ENCODE measurements around the gene SPCS1.
"Not testable (repeated sequence)": the region's sequence is repeated elsewhere in the genome, so short reads cannot be mapped to it uniquely, and the experiment has no call there.

The SPCS1 gene

DNA sequence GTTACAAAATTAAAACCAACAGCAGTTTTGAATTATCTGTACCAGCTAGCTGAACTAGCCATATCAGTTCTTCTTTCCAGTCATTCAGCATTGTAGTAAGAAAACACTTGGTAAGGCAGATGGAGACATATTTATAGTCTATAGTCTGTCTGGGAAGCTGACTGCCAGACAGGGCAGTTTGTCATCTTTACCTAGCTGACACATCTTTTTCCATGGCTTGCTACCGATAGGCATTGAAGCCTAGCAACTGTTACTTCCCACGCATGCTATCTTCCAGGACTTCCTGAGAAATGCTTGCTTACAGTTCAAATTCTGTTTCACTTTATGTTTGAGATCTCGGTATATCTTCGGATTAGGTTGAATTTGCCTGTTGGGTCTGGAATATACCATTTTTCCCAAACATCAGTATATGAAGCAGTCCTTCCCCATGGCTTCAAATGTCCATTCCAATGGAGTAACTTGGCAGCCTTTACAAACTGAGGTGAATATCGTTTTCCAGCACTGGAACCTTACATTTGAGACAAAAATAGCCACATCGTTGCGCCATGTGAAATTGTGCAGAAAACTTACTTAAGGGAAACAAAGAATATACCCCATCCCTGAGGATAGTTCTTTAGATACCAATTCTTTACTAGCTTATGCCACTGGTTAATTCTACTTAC is 11.2 kb upstream of the SPCS1 start:
- no peak for DNase-seq (ENCODE audit: low read depth in 2 of 2)

DNA sequence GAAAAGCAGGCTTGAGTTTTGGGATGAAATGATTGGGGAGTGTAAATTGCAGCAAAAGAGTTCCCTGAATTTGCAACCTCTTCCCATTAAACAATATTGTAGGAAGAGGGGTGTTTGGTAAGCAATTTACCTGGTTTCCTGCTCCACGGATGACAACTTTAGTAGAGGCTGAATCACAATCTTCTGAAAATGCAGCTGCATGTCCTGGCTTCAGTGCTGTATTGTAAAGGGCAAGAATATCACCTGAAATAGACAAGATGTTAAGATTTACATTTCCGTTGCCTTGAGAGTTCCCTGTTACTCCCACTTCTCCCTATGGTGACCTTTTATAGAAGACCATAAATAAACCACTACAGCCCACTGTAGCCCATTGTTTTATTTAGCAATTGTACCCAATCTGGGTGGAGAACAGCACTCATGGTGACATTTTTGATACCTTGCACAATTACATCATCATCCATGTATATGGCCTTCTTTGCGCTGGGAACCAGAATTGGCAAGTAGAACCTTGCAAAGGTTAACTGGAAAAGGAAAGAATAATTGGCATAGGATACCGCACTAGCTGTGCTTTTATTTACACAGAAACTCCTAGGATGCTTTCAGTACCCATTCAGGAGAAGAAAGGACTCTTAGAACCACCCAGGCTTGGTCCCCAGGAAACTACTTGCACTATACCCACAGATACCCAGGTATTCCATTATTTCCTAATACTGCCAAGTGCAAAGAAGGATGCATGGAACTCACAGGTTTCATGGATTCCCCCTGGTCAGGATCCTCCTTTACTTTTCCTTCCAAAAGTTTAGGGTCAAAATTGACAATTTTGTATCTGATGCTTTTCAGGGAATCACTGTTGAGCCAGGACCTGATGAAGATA is 9.9 kb upstream of the SPCS1 start:
- DNase-seq (ENCODE audit: low read depth in 2 of 2): no peak

- DNase-seq (ENCODE audit: low read depth in 2 of 2): no peak
These were observed 8.9 kb upstream of the SPCS1 start for GRCh38 chr3:52696830-52697631.

- DNase-seq (ENCODE audit: low read depth in 2 of 2): no peak
These were observed 8.3 kb upstream of the SPCS1 start for GRCh38 chr3:52697632-52697965.

DNA sequence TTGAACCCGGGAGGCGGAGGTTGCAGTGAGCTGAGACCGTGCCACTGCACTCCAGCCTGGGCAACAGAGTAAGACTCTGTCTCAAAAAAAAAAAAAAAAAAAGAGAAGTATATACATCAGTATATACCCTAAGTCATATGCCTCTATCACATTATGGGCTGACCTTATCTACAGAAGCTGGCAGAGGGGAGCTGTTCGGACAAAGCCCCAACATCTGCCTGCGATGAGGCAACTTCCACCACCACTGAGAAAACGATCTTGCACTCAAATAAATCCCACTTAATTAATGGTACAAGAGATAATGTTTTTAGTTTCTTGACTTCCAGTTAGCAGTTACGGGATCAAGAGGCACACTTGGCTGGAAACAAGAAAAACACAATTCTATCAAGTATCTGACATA is 2.6 kb upstream of the SPCS1 start:
- no peak for DNase-seq (ENCODE audit: low read depth in 2 of 2)

DNA sequence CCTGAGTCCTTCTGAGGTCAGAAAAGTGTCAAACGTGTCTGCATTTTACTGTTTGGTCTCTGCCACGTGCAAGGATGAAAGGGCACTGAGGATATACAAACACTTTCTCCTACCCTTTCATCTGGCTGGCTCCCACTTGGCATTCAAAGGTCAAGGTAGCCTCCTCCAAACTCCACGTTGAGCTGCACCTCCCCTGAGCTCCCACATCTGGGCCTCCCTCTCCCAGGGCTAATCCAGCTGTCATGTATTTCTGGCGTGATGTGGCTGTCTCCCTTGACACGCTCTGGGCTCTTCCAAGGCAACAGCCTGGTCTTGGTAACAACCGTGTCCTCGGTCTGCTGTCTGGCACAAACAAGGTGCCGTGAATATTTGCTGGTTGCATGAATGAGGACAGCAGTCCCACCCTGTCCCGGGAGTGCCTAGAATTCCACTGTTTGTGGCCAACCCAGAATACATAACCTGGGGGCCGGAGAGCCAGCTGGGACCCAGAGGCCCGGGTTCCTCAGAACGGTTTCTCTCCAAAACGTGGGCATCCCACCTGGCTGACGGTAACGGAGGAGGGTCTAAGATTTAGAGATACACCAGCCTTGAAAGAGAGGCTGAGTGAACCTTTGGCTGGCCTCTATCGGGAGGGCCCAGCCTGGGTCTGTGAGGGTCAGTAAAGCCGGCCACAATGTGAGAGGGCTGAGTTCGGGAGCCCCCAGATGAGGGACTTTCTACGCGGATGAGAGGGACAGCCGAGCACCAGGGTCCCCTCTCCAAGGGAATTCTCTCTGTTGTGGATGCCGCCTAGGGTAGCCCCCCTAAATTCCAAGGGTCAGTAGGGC is 1.1 kb upstream of the SPCS1 start:
- DNase-seq (ENCODE audit: low read depth in 2 of 2): no peak

GRCh38 chr3:52705438-52705687 is 543 bp upstream of the SPCS1 start:
- DNase-seq (ENCODE audit: low read depth in 2 of 2): no peak

- DNase-seq (ENCODE audit: low read depth in 2 of 2): no peak
These were observed 1.7 kb downstream of the SPCS1 start for GRCh38 chr3:52707585-52707984.

DNA sequence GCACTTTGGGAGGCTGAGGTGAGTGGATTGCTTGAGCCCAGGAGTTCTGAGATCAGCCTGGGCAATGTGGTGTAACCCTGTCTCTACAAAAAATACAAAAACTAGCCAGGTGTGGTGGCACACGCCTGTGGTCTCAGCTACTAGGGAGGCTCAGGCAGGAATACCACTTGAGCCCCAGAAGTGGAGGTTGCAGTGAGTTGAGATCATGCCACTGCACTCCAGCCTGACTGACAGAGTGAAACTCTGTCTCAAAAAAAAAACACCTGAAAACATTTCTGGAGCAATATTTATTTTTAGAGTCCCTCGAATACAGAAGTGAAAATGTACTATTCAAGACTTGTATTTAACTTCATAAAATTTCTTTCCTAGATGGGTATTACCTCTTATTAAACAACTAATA is 4.6 kb downstream of the SPCS1 start:
- no peak for DNase-seq (ENCODE audit: low read depth in 2 of 2)

DNA sequence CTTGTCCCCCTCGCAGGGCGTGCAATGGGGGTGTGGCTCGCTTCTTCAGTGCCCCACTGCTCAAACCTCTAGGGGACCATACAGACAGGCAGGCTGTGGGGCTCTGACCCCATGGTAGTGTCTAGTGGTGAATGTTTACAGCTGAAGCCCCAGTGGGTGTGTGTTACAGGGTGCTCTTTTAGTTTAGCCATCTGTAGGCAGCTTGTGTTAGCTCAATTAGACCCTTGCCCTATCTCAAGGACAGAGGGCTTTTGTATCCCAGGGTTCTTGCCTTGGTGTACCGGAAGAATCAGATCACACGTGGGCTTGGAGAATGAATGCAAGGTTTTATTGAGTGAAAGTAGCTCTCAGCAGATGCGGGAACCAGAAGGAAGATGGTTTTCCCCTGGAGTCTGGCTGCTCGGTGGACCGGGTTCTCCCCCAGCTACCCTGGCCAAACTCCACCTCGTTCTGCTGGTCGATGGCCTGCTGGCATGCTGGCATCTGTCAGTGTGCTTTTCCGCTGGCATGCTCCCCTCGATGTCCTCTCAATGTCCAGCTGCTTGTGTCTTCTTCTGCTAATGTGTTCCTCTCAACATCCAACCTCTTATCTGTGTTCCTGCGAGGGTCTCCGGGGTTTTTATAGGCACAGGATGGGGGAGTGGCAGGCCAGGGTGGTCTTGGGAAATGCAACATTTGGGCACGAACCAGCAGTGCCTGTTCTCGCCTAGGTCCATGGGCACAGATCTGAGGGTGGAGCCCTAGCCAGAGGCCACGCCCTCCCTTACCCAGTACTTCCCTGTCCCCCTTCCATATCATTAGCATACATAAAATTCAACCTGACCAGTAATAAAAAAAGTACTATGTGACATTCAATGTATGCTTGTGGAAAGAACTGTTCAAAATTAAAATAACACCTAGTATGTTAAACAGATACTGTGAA is 6.6 kb downstream of the SPCS1 start:
- no peak for DNase-seq (ENCODE audit: low read depth in 2 of 2)

DNA sequence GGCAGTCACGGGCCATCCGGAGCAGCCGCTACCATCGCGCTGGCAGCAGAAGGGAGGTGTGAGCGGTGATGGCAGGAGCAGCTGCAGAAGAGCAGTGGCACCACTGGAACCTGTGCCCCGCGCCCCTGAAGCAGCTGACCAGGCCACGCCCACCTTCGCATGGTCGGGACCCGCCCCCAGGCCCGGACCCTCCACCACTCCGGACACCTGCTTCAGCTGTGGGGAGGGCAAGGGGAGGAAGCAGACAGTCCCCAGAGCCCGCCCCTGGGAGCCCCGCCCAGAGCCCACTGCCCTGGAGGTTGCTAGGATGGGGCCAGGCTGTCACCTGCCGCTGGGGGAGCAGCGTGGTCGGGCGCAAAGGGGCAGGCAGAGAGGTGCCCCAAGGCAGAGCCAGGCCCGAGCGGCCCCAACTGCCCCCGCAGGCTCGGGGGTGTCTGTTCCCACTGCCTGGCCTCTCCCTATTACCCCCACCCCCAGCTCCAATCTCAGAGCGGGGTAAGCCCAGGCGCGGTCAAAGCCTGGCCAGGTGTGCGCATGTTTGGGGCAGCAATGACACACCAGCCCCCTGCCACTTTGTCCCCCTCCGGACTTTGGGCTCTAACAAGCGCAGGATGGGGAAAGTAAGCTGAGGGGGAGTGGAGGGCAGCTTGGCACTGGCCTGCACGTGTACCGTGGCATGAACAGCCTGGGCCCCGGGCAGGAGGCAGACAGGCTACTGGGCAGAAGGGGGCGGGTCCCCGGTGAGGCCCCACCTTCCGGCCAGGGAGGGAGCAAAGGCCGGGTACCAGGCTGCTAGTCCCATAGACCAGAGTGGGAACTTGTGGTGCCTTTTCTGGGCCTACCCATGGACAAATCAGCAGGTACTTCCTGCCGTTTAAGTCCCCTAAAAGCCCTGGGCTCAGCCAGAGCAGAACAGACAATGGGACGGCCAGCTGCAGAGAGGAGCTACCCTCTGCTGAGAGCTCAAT is 8.7 kb downstream of the SPCS1 start:
- DNase-seq (ENCODE audit: low read depth in 2 of 2): no peak

- DNase-seq (ENCODE audit: low read depth in 2 of 2): no peak
These were observed 9.9 kb downstream of the SPCS1 start for GRCh38 chr3:52715714-52716305.

DNA sequence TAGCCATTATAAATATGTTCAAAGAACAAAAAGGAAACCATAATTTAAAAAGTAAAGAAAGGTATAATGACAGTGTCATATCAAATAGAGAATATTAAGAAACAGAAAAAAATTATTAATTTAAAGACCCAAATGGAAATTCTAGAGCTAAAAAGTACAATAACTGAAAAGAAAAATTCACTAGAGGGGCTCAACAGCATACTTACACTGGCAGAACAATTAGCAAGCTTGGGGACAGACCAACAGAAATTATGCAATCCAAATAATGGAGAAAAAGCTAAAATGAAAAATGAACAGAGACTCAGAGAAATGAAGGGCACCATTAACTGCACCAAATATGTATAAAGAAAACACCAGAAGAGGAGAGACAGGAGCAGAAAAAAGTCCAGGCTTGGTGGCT is 13.7 kb downstream of the SPCS1 start:
- DNase-seq (ENCODE audit: low read depth in 2 of 2): no peak

- no peak for DNase-seq (ENCODE audit: low read depth in 2 of 2)
These were observed 15.3 kb downstream of the SPCS1 start for GRCh38 chr3:52721002-52721729.

DNA sequence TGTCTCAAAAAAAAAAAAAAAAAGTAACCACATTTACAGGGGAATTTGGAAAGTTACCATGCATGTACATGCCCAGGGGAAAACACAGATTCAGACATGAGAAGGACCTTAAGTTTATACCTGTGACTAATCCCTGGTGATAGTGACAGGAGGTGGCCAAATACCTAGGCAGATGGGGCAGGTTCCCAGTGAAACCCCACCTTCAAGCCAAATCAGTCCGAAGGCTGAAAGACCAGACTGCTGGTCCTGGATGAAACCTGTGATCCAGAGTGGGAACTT is 15.8 kb downstream of the SPCS1 start:
- no peak for DNase-seq (ENCODE audit: low read depth in 2 of 2)

GRCh38 chr3:52722491-52722890 is 16.6 kb downstream of the SPCS1 start:
- no peak for DNase-seq (ENCODE audit: low read depth in 2 of 2)

GRCh38 chr3:52723935-52724334 is 18.0 kb downstream of the SPCS1 start:
- DNase-seq (ENCODE audit: low read depth in 2 of 2): no peak

GRCh38 chr3:52724511-52724910 is 18.6 kb downstream of the SPCS1 start:
- DNase-seq (ENCODE audit: low read depth in 2 of 2): no peak

DNA sequence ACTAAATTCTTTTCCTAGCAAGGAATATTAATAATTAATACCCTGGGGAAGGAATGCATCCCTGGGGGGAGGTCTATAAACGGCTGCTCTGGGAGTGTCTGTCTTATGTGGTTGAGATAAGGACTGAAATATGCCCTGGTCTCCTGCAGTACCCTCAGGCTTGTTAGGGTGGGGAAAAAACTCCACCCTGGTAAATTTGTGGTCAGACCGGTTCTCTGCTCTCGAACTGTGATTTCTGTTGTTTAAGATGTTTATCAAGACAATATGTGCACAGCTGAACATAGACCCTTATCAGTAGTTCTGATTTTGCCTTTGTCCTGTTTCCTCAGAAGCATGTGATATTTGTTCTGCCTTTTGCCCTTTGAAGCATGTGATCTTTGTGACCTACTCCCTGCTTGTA is 22.8 kb downstream of the SPCS1 start:
- not testable (repeated sequence) for DNase-seq (ENCODE audit: low read depth in 2 of 2)

Measured in stimulated activated CD8-positive, alpha-beta memory T cell treated with anti-CD3 and anti-CD28 coated beads, Interleukin-15, amount 100 ng/mL, for 48 hours (primary cell).